H1 (cell line): ENCODE data around the gene OR8D4. TPM values are rescaled to one million over a fixed set of nuclear protein-coding genes. Genes with fewer than 3 reads are reported as not detected.

ENCODE experiments used
- CTCF ChIA-PET: fragments of 300-600 bp; sonication (Branson Sonifier 250); formaldehyde crosslinking; loops from one replicate; lab custom pipeline; 2021; ENCODE audit not compliant: partially characterized antibody; lab: Charles Lee
- POLR2A ChIA-PET: fragments of 300-600 bp; sonication (Branson Sonifier 250); formaldehyde crosslinking; loops from one replicate; lab custom pipeline; 2021; ENCODE audit warnings: inconsistent platforms; ENCODE audit not compliant: partially characterized antibody; lab: Charles Lee
- DNase-seq, 2 experiments: peaks; one replicate each; pipeline versions ENCODE4 v3.0.0 to v3.0.0-alpha.2; 2010 to 2022; ENCODE audit warnings: low spot score in 2 of 2, low read depth in 1 of 2, mixed read lengths in 1 of 2
- FAIRE-seq: peaks from 2 replicates; lab custom pipeline; 2011; peaks lifted over from hg19 to GRCh38; lab: Jason Lieb, UNC
- H2AFZ ChIP-seq: 2 replicates; pipeline ENCODE4 v1.8.1; 2012; ENCODE audit warnings: low read length, inconsistent platforms
- H2AK5ac ChIP-seq: 2 replicates; pipeline ENCODE4 v1.6.1; 2013; ENCODE audit warnings: low read depth, low read length
- H2BK120ac ChIP-seq: replicated peaks from 2 replicates; pipeline ENCODE3; 2013; ENCODE audit warnings: low read depth, low read length, inconsistent platforms
- H2BK12ac ChIP-seq: 2 replicates; pipeline ENCODE4 v1.6.1; 2013; ENCODE audit warnings: low read depth, low read length
- H2BK15ac ChIP-seq: 2 replicates; pipeline ENCODE4 v1.6.1; 2013; ENCODE audit warnings: low read length
- H2BK20ac ChIP-seq: 2 replicates; pipeline ENCODE4 v1.6.1; 2013; ENCODE audit warnings: low read length
- H2BK5ac ChIP-seq: 2 replicates; pipeline ENCODE4 v1.6.1; 2013; ENCODE audit warnings: low read depth, low read length
- H3K14ac ChIP-seq: 2 replicates; pipeline ENCODE4 v1.6.1; 2013; ENCODE audit warnings: inconsistent platforms; ENCODE audit not compliant: insufficient read length
- H3K18ac ChIP-seq: 2 replicates; pipeline ENCODE4 v1.6.1; 2013; ENCODE audit warnings: low read length; ENCODE audit errors: extremely low read depth
- H3K23ac ChIP-seq: 2 replicates; pipeline ENCODE4 v1.6.1; 2013; ENCODE audit warnings: inconsistent platforms; ENCODE audit not compliant: insufficient read length
- H3K23me2 ChIP-seq: 2 replicates; pipeline ENCODE4 v1.6.1; 2013; ENCODE audit warnings: low read depth, low read length
- H3K27ac ChIP-seq: 2 replicates; pipeline ENCODE4 v1.6.1; 2011; ENCODE audit warnings: low read depth, low read length, inconsistent platforms
- H3K27me3 ChIP-seq, 4 experiments: replicated peaks in 1 of 4; 1 replicate in 1 of 4; 2 replicates in 3 of 4; pipeline versions ENCODE4 v1.6.1 to v1.8.1; 2011 to 2013; ENCODE audit warnings: low read length in 3 of 4, mild to moderate bottlenecking in 3 of 4, inconsistent platforms in 2 of 4, mixed read lengths in 2 of 4, moderate library complexity in 1 of 4; ENCODE audit not compliant: control insufficient read depth in 3 of 4, insufficient read depth in 3 of 4; ENCODE audit errors: extremely low read depth in 1 of 4
- H3K36me3 ChIP-seq, 4 experiments: 2 replicates each; pipeline versions ENCODE4 v1.6.1 to v1.8.1; 2011 to 2013; ENCODE audit warnings: mild to moderate bottlenecking in 4 of 4, low read length in 3 of 4, moderate library complexity in 2 of 4, control low read depth in 1 of 4, inconsistent platforms in 1 of 4; ENCODE audit not compliant: insufficient read depth in 4 of 4, control insufficient read depth in 2 of 4
- H3K4ac ChIP-seq: replicated peaks from 2 replicates; pipeline ENCODE3; 2013; ENCODE audit warnings: low read length, low read depth, mixed read lengths, inconsistent platforms; ENCODE audit not compliant: insufficient read length
- H3K4me1 ChIP-seq, 4 experiments: replicated peaks in 1 of 4; 1 replicate in 1 of 4; 2 replicates in 3 of 4; pipeline versions ENCODE4 v1.6.1 to v1.8.1; 2011 to 2013; ENCODE audit warnings: low read length in 3 of 4, inconsistent platforms in 2 of 4, mixed read lengths in 1 of 4; ENCODE audit not compliant: insufficient read depth in 4 of 4, control insufficient read depth in 3 of 4
- H3K4me2 ChIP-seq, 2 experiments: 2 replicates each; pipeline versions ENCODE4 v1.6.1 to v1.8.1; 2011 to 2013; ENCODE audit warnings: low read depth in 2 of 2, low read length in 2 of 2, control low read depth in 1 of 2, inconsistent platforms in 1 of 2, mild to moderate bottlenecking in 1 of 2; ENCODE audit not compliant: insufficient read depth in 1 of 2
- H3K4me3 ChIP-seq, 4 experiments: fragments of 200-600, 300-600 bp in 1 of 4; sonication (generic), shearing (Covaris generic), sonication (Bioruptor Twin) in 1 of 4; 2 replicates each; pipeline versions ENCODE4 v1.5.1 to v1.8.1; 2011 to 2016; ENCODE audit warnings: low read length in 4 of 4, low read depth in 3 of 4, control low read depth in 2 of 4, inconsistent platforms in 2 of 4, mild to moderate bottlenecking in 2 of 4, mixed read lengths in 1 of 4, moderate library complexity in 1 of 4; ENCODE audit not compliant: insufficient read depth in 2 of 4; ENCODE audit errors: extremely low read depth in 1 of 4
- H3K56ac ChIP-seq: replicated peaks from 2 replicates; pipeline ENCODE3; 2013; ENCODE audit warnings: low read depth, mild to moderate bottlenecking, mixed read lengths, low read length, inconsistent platforms; ENCODE audit not compliant: insufficient read length
- H3K79me1 ChIP-seq: 2 replicates; pipeline ENCODE4 v1.6.1; 2013; ENCODE audit warnings: low read depth, low read length, control low read depth
- H3K79me2 ChIP-seq, 2 experiments: 2 replicates each; pipeline versions ENCODE4 v1.6.1 to v1.8.1; 2012 to 2013; ENCODE audit warnings: low read length in 2 of 2, mild to moderate bottlenecking in 2 of 2, inconsistent platforms in 1 of 2; ENCODE audit not compliant: insufficient read depth in 2 of 2, control insufficient read depth in 1 of 2
- H3K9ac ChIP-seq, 4 experiments: replicated peaks in 1 of 4; 1 replicate in 1 of 4; 2 replicates in 3 of 4; pipeline versions ENCODE4 v1.6.1 to v1.8.1; 2011 to 2013; ENCODE audit warnings: low read depth in 3 of 4, low read length in 3 of 4, control low read depth in 2 of 4, mild to moderate bottlenecking in 2 of 4, moderate library complexity in 2 of 4, inconsistent platforms in 1 of 4; ENCODE audit errors: extremely low read depth in 1 of 4
- H3K9me3 ChIP-seq, 2 experiments: 2 replicates each; pipeline versions ENCODE4 v1.6.1 to v1.8.1; 2012 to 2013; ENCODE audit warnings: mild to moderate bottlenecking in 2 of 2, moderate library complexity in 2 of 2, control low read depth in 1 of 2, inconsistent platforms in 1 of 2, low read depth in 1 of 2, low read length in 1 of 2, mixed read lengths in 1 of 2; ENCODE audit not compliant: insufficient read depth in 2 of 2
- H4K20me1 ChIP-seq, 2 experiments: replicated peaks in 1 of 2; 2 replicates each; pipeline versions ENCODE3 to v1.8.1; 2011 to 2013; ENCODE audit warnings: inconsistent platforms in 2 of 2, low read length in 2 of 2, mild to moderate bottlenecking in 1 of 2; ENCODE audit not compliant: insufficient read depth in 2 of 2, control insufficient read depth in 1 of 2
- H4K5ac ChIP-seq: 2 replicates; pipeline ENCODE4 v1.6.1; 2013; ENCODE audit warnings: low read length, low read depth, mixed read lengths, inconsistent platforms; ENCODE audit not compliant: insufficient read length
- H4K8ac ChIP-seq: 2 replicates; pipeline ENCODE4 v1.8.0; 2013; ENCODE audit warnings: mild to moderate bottlenecking, moderate library complexity, low read length, inconsistent platforms; ENCODE audit not compliant: insufficient read depth; ENCODE audit errors: extremely low read depth
- H4K91ac ChIP-seq: replicated peaks from 2 replicates; pipeline ENCODE3; 2013; ENCODE audit warnings: low read length, mixed read lengths, inconsistent platforms; ENCODE audit not compliant: insufficient read length
- POLR2AphosphoS5 ChIP-seq: IDR thresholded peaks from 2 replicates; pipeline ENCODE4 v1.6.1; 2011; ENCODE audit warnings: low read depth, low read length
- WGBS, 2 experiments: shearing (Covaris generic) in 1 of 2; methylation state at CpG; one replicate each; pipeline versions ENCODE4 v1.1.6 to v1.1.7; 2013 to 2015; ENCODE audit warnings: low lambda C conversion rate in 2 of 2, mixed read lengths in 2 of 2, inconsistent platforms in 1 of 2, low coverage in 1 of 2, missing lambda C conversion rate in 1 of 2; ENCODE audit not compliant: insufficient replicate concordance in 2 of 2, insufficient coverage in 1 of 2, insufficient read length in 1 of 2; ENCODE audit errors: extremely low coverage in 1 of 2, missing lambda C conversion rate in 1 of 2; 5-methylcytosine and 5-hydroxymethylcytosine counted together
- polyA plus RNA-seq, 7 experiments: library from polyadenylated mRNA; depleted of rRNA in 3 of 7; stranded (reverse) in 5 of 7; unstranded in 2 of 7; fragments of >200 nt in 5 of 7; fragments of 200-250 nt in 2 of 7; gene quantifications; 1 replicate in 5 of 7; 2 replicates in 1 of 7; 4 replicates in 1 of 7; pipeline versions ENCODE4 v1.2.1 to v1.2.3, GENCODE V29; 2011 to 2013; ENCODE audit warnings: missing spikeins in 2 of 7, mixed read lengths in 2 of 7
- total RNA-seq: library from RNA; stranded (reverse); fragmentation: NEBNext Ultra II Directional; extraction: Animal tissue kit (Norgen Biotek cat#: 25700); gene quantifications from 2 replicates; pipeline ENCODE4 v1.2.1, GENCODE V29; 2021

The OR8D4 gene
- total and polyA plus RNA-seq, 2 of the 8 experiments (the other 6 are each of a cell fraction or from before 2014, with no cell fraction given), result not detected

- H2BK20ac ChIP-seq, result no peak overlapping the region
- H3K4me3 ChIP-seq, result no peak overlapping the region
- no peak for FAIRE-seq
- no peak overlapping the region for H3K23ac ChIP-seq
- WGBS, 2 experiments, result 89% methylated on average over 4 of the region's 4 CpGs; no CpG with 5 or more reads in 1 of the 2 experiments
- H3K4me1 ChIP-seq, result no peaks in the 10 kb centered on the region
- no peak overlapping the region for H3K56ac ChIP-seq
- H3K27me3 ChIP-seq, result no peaks in the 10 kb centered on the region
- POLR2A ChIA-PET, result no interaction called here
- no peaks in the 10 kb centered on the region for H3K9me3 ChIP-seq
- H3K14ac ChIP-seq, result no peak overlapping the region
- H3K23me2 ChIP-seq, result no peaks in the 10 kb centered on the region
- H2AFZ ChIP-seq, result no peak overlapping the region
- H2BK120ac ChIP-seq, result no peak overlapping the region
- DNase-seq, result no peak
- H4K20me1 ChIP-seq, result no peaks in the 10 kb centered on the region
- no peaks in the 10 kb centered on the region for H3K79me1 ChIP-seq
- no peak overlapping the region for H2BK15ac ChIP-seq
- no peak overlapping the region for H3K18ac ChIP-seq
- no peak overlapping the region for H3K4ac ChIP-seq
- no peak overlapping the region for H2BK12ac ChIP-seq
- no peak overlapping the region for H2BK5ac ChIP-seq
- H4K5ac ChIP-seq, result no peak overlapping the region
- no peak overlapping the region for H4K91ac ChIP-seq
- H2AK5ac ChIP-seq, result no peak overlapping the region
- H3K27ac ChIP-seq, result no peak overlapping the region
- CTCF ChIA-PET, result no interaction called here
- no peak overlapping the region for H3K4me2 ChIP-seq
- no peak overlapping the region for H3K9ac ChIP-seq
- H3K79me2 ChIP-seq, result no peaks in the 10 kb centered on the region
- TF ChIP-seq POLR2AphosphoS5, result no peak
- H3K36me3 ChIP-seq, result no peaks in the 10 kb centered on the region
- H4K8ac ChIP-seq, result no peak overlapping the region
Measured at GRCh38 chr11:123880912-123881311, 21.1 kb upstream of the OR8D4 start.
